Measurements from ENCODE around the gene HECTD4.
"Not testable (repeated sequence)": the region's sequence is repeated elsewhere in the genome, so short reads cannot be mapped to it uniquely, and the experiment has no call there.

HECTD4 gene

GRCh38 chr12:112158461-112159145 lies 223.6 kb downstream of the HECTD4 start:
- not testable (repeated sequence) for DNase-seq (ENCODE audit: low spot score)

- no peak for DNase-seq (ENCODE audit: low spot score)
These were observed 228.4 kb downstream of the HECTD4 start for GRCh38 chr12:112153893-112154219.

- DNase-seq (ENCODE audit: low spot score) = no peak
These were observed 228.9 kb downstream of the HECTD4 start for GRCh38 chr12:112153181-112153892.

GRCh38 chr12:112151766-112152541 lies 230.3 kb downstream of the HECTD4 start:
- DNase-seq (ENCODE audit: low spot score) = no peak

- peak; percentile 9 for DNase-seq (ENCODE audit: low spot score)
These were observed 232.6 kb downstream of the HECTD4 start for GRCh38 chr12:112149596-112149995.

GRCh38 chr12:112148031-112148513 lies 234.2 kb downstream of the HECTD4 start:
- peak; percentile 46 for DNase-seq (ENCODE audit: low spot score)

GRCh38 chr12:112146123-112146522 lies 236.1 kb downstream of the HECTD4 start:
- DNase-seq (ENCODE audit: low spot score) = no peak

GRCh38 chr12:112140728-112141127 lies 241.5 kb downstream of the HECTD4 start:
- no peak for DNase-seq (ENCODE audit: low spot score)

- DNase-seq (ENCODE audit: low spot score) = no peak
These were observed 247.5 kb downstream of the HECTD4 start for GRCh38 chr12:112134731-112135130.

GRCh38 chr12:112133418-112133817 lies 248.8 kb downstream of the HECTD4 start:
- no peak for DNase-seq (ENCODE audit: low spot score)

GRCh38 chr12:112131686-112132085 lies 250.5 kb downstream of the HECTD4 start:
- DNase-seq (ENCODE audit: low spot score) = no peak

- no peak for DNase-seq (ENCODE audit: low spot score)
These were observed 251.7 kb downstream of the HECTD4 start for GRCh38 chr12:112130441-112130998.

GRCh38 chr12:112126911-112127310 lies 255.3 kb downstream of the HECTD4 start:
- DNase-seq (ENCODE audit: low spot score) = no peak

- DNase-seq (ENCODE audit: low spot score) = no peak
These were observed 256.2 kb downstream of the HECTD4 start for GRCh38 chr12:112126000-112126438.

- DNase-seq (ENCODE audit: low spot score) = peak; percentile 99
These were observed 256.8 kb downstream of the HECTD4 start, which contains the start of gene TRAFD1 for GRCh38 chr12:112125250-112125999. TRAFD1 (plus strand) TSS chr12:112125560; CDS start chr12:112130523, 4,963 bp downstream.

GRCh38 chr12:112124918-112125249 lies 257.3 kb downstream of the HECTD4 start:
- DNase-seq (ENCODE audit: low spot score) = no peak

GRCh38 chr12:112122823-112123690 lies 259.2 kb downstream of the HECTD4 start:
- no peak for DNase-seq (ENCODE audit: low spot score)

GRCh38 chr12:112121780-112122565 lies 260.3 kb downstream of the HECTD4 start:
- peak; percentile 63 for DNase-seq (ENCODE audit: low spot score)

GRCh38 chr12:112117685-112118084 lies 264.5 kb downstream of the HECTD4 start:
- no peak for DNase-seq (ENCODE audit: low spot score)
